Ovary (tissue), 9 donors: ENCODE data around the gene DUSP11. TPM values are rescaled to one million over a fixed set of nuclear protein-coding genes. Genes with fewer than 3 reads are reported as not detected.

ENCODE experiments used
- DNase-seq, 5 donors: peaks; one replicate each; pipeline ENCODE4 v3.0.0-alpha.2; 2019 to 2020
- H3K27ac ChIP-seq, 2 donors: fragments of 200-600 bp; one replicate each; pipeline versions ENCODE4 v1.5.1 to v1.8.0; 2019 to 2022
- H3K27me3 ChIP-seq: fragments of 200-600 bp; one replicate; pipeline ENCODE4 v1.8.0; 2022
- H3K36me3 ChIP-seq: fragments of 200-600 bp; sonication (generic); one replicate; pipeline ENCODE4 v1.5.1; 2019
- H3K4me1 ChIP-seq: one replicate; pipeline ENCODE4 v1.8.1; 2013; ENCODE audit warnings: mild to moderate bottlenecking, moderate library complexity; ENCODE audit not compliant: insufficient read depth
- H3K4me3 ChIP-seq: fragments of 200-600 bp; sonication (generic); one replicate; pipeline ENCODE4 v1.5.1; 2017
- H3K9me3 ChIP-seq, 2 donors: fragments of 200-600 bp in 1 of 2; sonication (generic) in 1 of 2; one replicate each; pipeline versions ENCODE4 v1.5.1 to v1.8.1; 2013 to 2019; ENCODE audit warnings: mild to moderate bottlenecking in 1 of 2, moderate library complexity in 1 of 2
- EP300 ChIP-seq: sonication (generic); formaldehyde crosslinking; IDR thresholded peaks from one replicate; pipeline ENCODE4 v1.6.1; 2017; ENCODE audit warnings: antibody characterized with exemption
- POLR2A ChIP-seq: fragments of 450-650 bp; IDR thresholded peaks from one replicate; pipeline ENCODE4 v1.6.1; 2017; ENCODE audit warnings: antibody characterized with exemption, mild to moderate bottlenecking, moderate library complexity
- WGBS, 3 donors: extraction: QIAGEN DNeasy Blood & Tissue Kit in 1 of 3; methylation state at CpG; one replicate each; pipeline versions ENCODE4 v1.1.5 to v1.1.7; 2013 to 2017; 5-methylcytosine and 5-hydroxymethylcytosine counted together
- intact Hi-C, 4 donors: fragments of 100-400 bp; cut with DNase I; formaldehyde crosslinking; loops; one replicate each; pipeline versions ENCODE4 v1.11.0 to v1.15.1; 2022 to 2023
- polyA plus RNA-seq, 2 donors: library from polyadenylated mRNA; stranded (reverse); fragments of 200-250 nt in 1 of 2; fragments of 350-450 nt in 1 of 2; fragmentation: Illumina TruSeq in 1 of 2; extraction: RNeasy Lipid Tissue Mini Kit (QIAGEN cat#74804) in 1 of 2; gene quantifications; one replicate each; pipeline ENCODE4 v1.2.3, GENCODE V29; 2013 to 2014
- total RNA-seq, 7 donors: library from RNA; depleted of rRNA in 2 of 7; stranded (reverse); fragments of >200 nt in 2 of 7; fragmentation: NEBNext Ultra II Directional in 3 of 7; extraction: Animal tissue kit (Norgen Biotek cat#: 25700) in 3 of 7; gene quantifications; one replicate each; pipeline versions ENCODE4 v1.1.0 to v1.2.4, GENCODE V29; 2016 to 2023
- TF ChIP-seq, protein P1 (sequence below), 3 donors: fragments of 450-650 bp in 2 of 3; fragments of 200-600 bp in 1 of 3; IDR thresholded peaks; one replicate each; pipeline versions ENCODE4 v1.5.1 to v1.8.0; 2016 to 2022; ENCODE audit warnings: antibody characterized with exemption in 3 of 3, mild to moderate bottlenecking in 1 of 3
- donor health status: DM: no; HTN: no; CAD: no; lungs with moderate emphysema.
- donor health status: DM: no; HTN: no; CAD: no.
- donor health status: Bipolar disorder and iron deficiency.
- donor health status: DM: yes; HTN: yes; CAD: no.
- donor health status: DM: no; HTN: no; CAD: no.
- donor health status: DM: yes; HTN: yes; CAD: no.

Gene DUSP11
- total and polyA plus RNA-seq, 9 donors: 19.2 to 54.3 (median 27.2) TPM

DNA sequence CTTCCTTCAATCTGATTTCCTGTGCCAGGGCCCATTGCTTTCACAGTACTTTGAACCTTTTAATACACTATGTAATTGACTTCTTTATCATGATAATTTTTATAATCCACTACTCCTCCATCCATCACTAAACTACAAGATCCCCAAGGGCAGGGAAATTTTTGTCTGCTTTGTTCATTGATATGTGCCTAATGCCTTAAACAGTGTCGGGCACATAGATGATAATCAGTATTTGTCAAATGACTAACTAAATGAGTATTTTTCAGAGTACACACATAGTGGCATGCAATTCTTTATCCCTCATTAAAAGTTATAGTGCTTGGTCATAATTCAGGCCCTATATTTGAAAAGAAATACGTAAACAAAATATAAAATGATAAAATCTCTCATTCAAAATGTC is 43.5 kb upstream of the DUSP11 start:
- WGBS, 3 donors: 22 to 36% (median 27%) methylated on average over 2 of the region's 2 CpGs

GRCh38 chr2:73822991-73823390 is 43.1 kb upstream of the DUSP11 start:
- no peak for DNase-seq
- 48 to 56% (median 56%) methylated on average over 2 of the region's 2 CpGs for WGBS, 3 donors
- TF ChIP-seq POLR2A (no peak), EP300 (no peak)
- TF ChIP-seq, protein P1, sequence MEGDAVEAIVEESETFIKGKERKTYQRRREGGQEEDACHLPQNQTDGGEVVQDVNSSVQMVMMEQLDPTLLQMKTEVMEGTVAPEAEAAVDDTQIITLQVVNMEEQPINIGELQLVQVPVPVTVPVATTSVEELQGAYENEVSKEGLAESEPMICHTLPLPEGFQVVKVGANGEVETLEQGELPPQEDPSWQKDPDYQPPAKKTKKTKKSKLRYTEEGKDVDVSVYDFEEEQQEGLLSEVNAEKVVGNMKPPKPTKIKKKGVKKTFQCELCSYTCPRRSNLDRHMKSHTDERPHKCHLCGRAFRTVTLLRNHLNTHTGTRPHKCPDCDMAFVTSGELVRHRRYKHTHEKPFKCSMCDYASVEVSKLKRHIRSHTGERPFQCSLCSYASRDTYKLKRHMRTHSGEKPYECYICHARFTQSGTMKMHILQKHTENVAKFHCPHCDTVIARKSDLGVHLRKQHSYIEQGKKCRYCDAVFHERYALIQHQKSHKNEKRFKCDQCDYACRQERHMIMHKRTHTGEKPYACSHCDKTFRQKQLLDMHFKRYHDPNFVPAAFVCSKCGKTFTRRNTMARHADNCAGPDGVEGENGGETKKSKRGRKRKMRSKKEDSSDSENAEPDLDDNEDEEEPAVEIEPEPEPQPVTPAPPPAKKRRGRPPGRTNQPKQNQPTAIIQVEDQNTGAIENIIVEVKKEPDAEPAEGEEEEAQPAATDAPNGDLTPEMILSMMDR (IDR thresholded peaks at IDR 0.05): no peak
- intact Hi-C loops: loop anchor here in 2 of 4 donors (10.0 kb wide), 2 partner anchors 182 to 512 kb away; no protein-coding TSS in a partner anchor
- no peak overlapping the region for H3K4me3 ChIP-seq
- no peak overlapping the region for H3K27ac ChIP-seq
- H3K27me3 ChIP-seq: no peaks in the 10 kb centered on the region
- no peaks in the 10 kb centered on the region for H3K36me3 ChIP-seq
- H3K4me1 ChIP-seq: peaks cover 1% of the 10 kb centered on the region
- no peaks in the 10 kb centered on the region for H3K9me3 ChIP-seq

More for the DNA sequence above, 43.5 kb upstream of the DUSP11 start:
- Histone ChIP-seq H3K4me3 (no peak overlapping the region), H3K4me1 (peaks cover 4% of the 10 kb centered on the region), H3K9me3 (no peaks in the 10 kb centered on the region), H3K27ac (no peak overlapping the region), H3K27me3 (no peaks in the 10 kb centered on the region), H3K36me3 (no peaks in the 10 kb centered on the region)
- no peak for DNase-seq
- TF ChIP-seq, protein P1 (IDR thresholded peaks at IDR 0.05): no peak
- no peak for TF ChIP-seq POLR2A
- TF ChIP-seq EP300: no peak
- intact Hi-C loops: loop anchor here in 2 of 4 donors (10.0 kb wide), 2 partner anchors 181 to 511 kb away; no protein-coding TSS in a partner anchor

GRCh38 chr2:73822276-73822675 is 42.4 kb upstream of the DUSP11 start:
- H3K4me3 ChIP-seq: no peak overlapping the region
- no peak for DNase-seq
- WGBS, 3 donors: 38 to 59% (median 50%) methylated on average over 1 of the region's 1 CpG
- H3K9me3 ChIP-seq: no peaks in the 10 kb centered on the region
- no peaks in the 10 kb centered on the region for H3K4me1 ChIP-seq
- H3K27ac ChIP-seq: no peak overlapping the region
- H3K36me3 ChIP-seq: no peaks in the 10 kb centered on the region
- TF ChIP-seq, protein P1 (IDR thresholded peaks at IDR 0.05): no peak
- TF ChIP-seq EP300 (no peak), POLR2A (no peak)
- intact Hi-C loops: loop anchor here in 2 of 4 donors (10.0 kb wide), 2 partner anchors 183 to 513 kb away; no protein-coding TSS in a partner anchor
- no peaks in the 10 kb centered on the region for H3K27me3 ChIP-seq

DNA sequence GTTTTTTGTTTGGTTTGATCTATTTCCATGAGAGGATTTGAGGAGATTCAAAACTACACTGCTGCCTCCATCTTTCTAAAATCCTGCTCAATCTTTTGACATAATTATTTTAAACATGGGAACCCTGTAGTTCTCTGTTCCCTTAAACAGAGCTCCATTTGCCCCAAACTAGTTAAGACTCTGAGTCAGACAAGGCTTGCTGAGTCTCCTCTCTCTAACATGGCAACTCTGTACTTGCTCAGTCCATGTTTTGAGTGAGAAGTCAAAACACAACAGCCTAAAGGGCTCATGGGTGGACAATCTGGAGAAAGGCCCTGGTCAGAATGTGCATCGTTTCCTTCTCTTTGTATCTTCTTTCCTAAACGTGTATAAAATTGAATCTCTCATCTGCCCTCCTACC is 41.8 kb upstream of the DUSP11 start:
- Histone ChIP-seq H3K36me3 (no peaks in the 10 kb centered on the region), H3K27ac (no peak overlapping the region), H3K4me1 (no peaks in the 10 kb centered on the region), H3K27me3 (no peaks in the 10 kb centered on the region), H3K4me3 (no peak overlapping the region), H3K9me3 (no peaks in the 10 kb centered on the region)
- WGBS, 3 donors: 31 to 55% (median 42%) methylated on average over 2 of the region's 2 CpGs
- DNase-seq: no peak
- TF ChIP-seq POLR2A (no peak), EP300 (no peak)
- TF ChIP-seq, protein P1 (IDR thresholded peaks at IDR 0.05): no peak
- intact Hi-C loops: loop anchor here in 2 of 4 donors (10.0 kb wide), 2 partner anchors 183 to 513 kb away; no protein-coding TSS in a partner anchor
